Left ventricle myocardium inferior (tissue), 1 donor: ENCODE measurements around the gene RXFP4. TPM values are rescaled to one million over a fixed set of nuclear protein-coding genes. Genes with fewer than 3 reads are reported as not detected.

ENCODE experiments used
- DNase-seq: peaks from one replicate; pipeline ENCODE4 v3.0.0-alpha.2; 2020
- H3K27ac ChIP-seq: fragments of 200-600 bp; replicated peaks from 2 replicates; pipeline ENCODE4 v1.8.0; 2021
- H3K27me3 ChIP-seq: fragments of 200-600 bp; 2 replicates; pipeline ENCODE4 v1.8.0; 2021; ENCODE audit warnings: low read depth
- H3K36me3 ChIP-seq: fragments of 200-600 bp; 2 replicates; pipeline ENCODE4 v1.8.0; 2021
- H3K4me1 ChIP-seq: fragments of 200-600 bp; 2 replicates; pipeline ENCODE4 v1.8.0; 2021
- H3K4me3 ChIP-seq: fragments of 200-600 bp; 2 replicates; pipeline ENCODE4 v1.8.0; 2021; ENCODE audit warnings: mild to moderate bottlenecking, moderate library complexity
- H3K9me3 ChIP-seq: fragments of 200-600 bp; replicated peaks from 2 replicates; pipeline ENCODE4 v1.8.0; 2021
- intact Hi-C: fragments of 100-400 bp; cut with micrococcal nuclease; formaldehyde crosslinking; loops from one replicate; pipeline ENCODE4 v1.11.0; 2022
- total RNA-seq: library from RNA; stranded (reverse); fragmentation: NEBNext Ultra II Directional; extraction: Animal tissue kit (Norgen Biotek cat#: 25700); gene quantifications from one replicate; pipeline ENCODE4 v1.2.1, GENCODE V29; 2021
- TF ChIP-seq, protein P1 (sequence below): fragments of 200-600 bp; IDR thresholded peaks from 2 replicates; pipeline ENCODE4 v1.8.0; 2021; ENCODE audit warnings: antibody characterized with exemption, mild to moderate bottlenecking, borderline replicate concordance
- donor health status: DM: no; HTN: yes; CAD: no; lungs with severe emphysema.

The RXFP4 gene
- total RNA-seq, 1 donor from 2014 or later, result not detected

DNA sequence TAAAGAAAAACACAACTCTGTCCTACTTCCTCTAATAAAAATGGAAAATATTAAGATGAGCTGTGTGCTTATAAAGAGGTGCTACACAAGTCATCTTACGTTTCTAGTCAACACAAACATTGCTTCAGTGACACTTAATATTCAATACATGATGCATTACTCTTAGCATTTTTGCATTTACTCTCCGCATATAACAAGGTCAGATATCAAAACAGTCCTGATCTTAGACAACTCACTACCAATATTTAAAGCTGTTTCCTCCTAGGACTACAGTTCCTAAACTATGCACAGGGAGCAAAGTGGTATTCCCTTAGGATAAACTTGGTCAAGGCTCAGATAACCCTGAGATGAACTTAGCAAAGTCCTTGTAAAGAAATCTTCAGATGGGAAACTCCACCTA is 42.5 kb upstream of the RXFP4 start:
- TF ChIP-seq, protein P1, sequence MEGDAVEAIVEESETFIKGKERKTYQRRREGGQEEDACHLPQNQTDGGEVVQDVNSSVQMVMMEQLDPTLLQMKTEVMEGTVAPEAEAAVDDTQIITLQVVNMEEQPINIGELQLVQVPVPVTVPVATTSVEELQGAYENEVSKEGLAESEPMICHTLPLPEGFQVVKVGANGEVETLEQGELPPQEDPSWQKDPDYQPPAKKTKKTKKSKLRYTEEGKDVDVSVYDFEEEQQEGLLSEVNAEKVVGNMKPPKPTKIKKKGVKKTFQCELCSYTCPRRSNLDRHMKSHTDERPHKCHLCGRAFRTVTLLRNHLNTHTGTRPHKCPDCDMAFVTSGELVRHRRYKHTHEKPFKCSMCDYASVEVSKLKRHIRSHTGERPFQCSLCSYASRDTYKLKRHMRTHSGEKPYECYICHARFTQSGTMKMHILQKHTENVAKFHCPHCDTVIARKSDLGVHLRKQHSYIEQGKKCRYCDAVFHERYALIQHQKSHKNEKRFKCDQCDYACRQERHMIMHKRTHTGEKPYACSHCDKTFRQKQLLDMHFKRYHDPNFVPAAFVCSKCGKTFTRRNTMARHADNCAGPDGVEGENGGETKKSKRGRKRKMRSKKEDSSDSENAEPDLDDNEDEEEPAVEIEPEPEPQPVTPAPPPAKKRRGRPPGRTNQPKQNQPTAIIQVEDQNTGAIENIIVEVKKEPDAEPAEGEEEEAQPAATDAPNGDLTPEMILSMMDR, result no peak
- DNase-seq, result no peak
- Histone ChIP-seq H3K9me3 (no peaks in the 10 kb centered on the region), H3K27ac (no peak overlapping the region), H3K27me3 (no peaks in the 10 kb centered on the region), H3K4me3 (no peak overlapping the region), H3K4me1 (peaks cover 3% of the 10 kb centered on the region), H3K36me3 (peaks cover 73% of the 10 kb centered on the region)
- intact Hi-C loops, result no loop called here

DNA sequence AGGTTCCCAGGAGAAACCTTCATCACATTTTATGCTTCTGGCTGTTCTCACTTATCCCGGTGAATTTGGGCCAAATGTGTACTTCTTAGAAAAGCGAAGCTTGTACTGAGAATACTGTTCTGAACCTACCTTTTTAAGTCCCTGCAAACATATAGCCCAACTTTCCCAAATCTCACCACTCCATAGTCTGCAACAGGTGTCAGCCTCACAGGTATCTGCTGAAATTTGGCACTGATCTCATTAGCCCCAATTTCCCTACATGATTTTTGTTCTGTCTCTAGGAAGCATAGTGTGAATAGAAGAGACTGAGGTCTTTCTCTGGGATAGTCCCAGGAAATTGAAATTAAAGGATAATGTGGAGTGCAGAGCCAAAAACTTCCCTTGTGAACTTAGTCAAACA is 41.8 kb upstream of the RXFP4 start:
- Histone ChIP-seq H3K4me1 (no peaks in the 10 kb centered on the region), H3K36me3 (peaks cover 81% of the 10 kb centered on the region), H3K27ac (no peak overlapping the region), H3K27me3 (no peaks in the 10 kb centered on the region), H3K9me3 (no peaks in the 10 kb centered on the region), H3K4me3 (no peak overlapping the region)
- intact Hi-C loops, result no loop called here
- no peak for DNase-seq
- TF ChIP-seq, protein P1, result no peak

DNA sequence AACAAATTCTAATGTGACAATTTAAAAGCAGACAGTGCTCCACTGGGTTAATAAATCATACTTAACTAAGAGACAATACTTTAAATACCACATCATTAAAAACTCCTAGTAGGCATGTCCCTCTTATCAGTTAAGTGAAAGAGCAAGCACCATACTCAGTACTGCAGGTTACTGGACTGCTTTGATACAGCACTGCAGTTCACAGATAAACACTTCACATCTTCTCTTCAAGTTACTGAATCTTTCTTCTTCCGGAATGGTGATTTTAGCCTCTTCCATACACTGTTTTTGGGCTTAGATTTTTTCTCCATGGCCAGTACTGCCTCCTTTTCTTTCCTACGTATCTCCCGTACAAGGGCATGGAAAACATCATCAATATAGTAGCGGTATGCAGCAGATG is 41.3 kb upstream of the RXFP4 start:
- H3K9me3 ChIP-seq, result no peaks in the 10 kb centered on the region
- intact Hi-C loops, result no loop called here
- TF ChIP-seq, protein P1, result no peak
- no peak overlapping the region for H3K27ac ChIP-seq
- no peak for DNase-seq
- H3K27me3 ChIP-seq, result no peaks in the 10 kb centered on the region
- H3K36me3 ChIP-seq, result peaks cover 86% of the 10 kb centered on the region
- no peak overlapping the region for H3K4me3 ChIP-seq
- H3K4me1 ChIP-seq, result no peaks in the 10 kb centered on the region

DNA sequence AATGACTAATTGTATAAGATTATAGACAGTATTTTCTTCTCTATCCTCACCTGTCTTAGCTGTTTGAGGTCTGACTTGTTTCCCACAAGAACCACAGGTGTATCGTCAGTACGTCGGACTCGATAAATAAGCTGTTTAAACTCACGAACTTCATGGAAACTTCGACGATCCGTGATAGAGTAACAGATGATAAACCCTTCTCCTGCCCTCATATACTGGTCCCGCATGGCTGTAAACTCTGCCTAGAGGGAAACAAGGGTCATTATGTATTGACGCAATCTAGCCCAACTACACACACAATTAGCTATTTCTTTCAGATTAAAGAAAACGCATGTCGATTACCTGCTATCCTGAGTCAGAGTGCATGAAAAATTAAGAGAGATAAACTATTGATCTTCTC is 37.2 kb upstream of the RXFP4 start:
- Histone ChIP-seq H3K27me3 (no peaks in the 10 kb centered on the region), H3K27ac (no peak overlapping the region), H3K4me3 (no peak overlapping the region), H3K36me3 (peaks cover 98% of the 10 kb centered on the region), H3K4me1 (peaks cover 2% of the 10 kb centered on the region), H3K9me3 (no peaks in the 10 kb centered on the region)
- intact Hi-C loops, result no loop called here
- DNase-seq, result no peak
- TF ChIP-seq, protein P1, result no peak

DNA sequence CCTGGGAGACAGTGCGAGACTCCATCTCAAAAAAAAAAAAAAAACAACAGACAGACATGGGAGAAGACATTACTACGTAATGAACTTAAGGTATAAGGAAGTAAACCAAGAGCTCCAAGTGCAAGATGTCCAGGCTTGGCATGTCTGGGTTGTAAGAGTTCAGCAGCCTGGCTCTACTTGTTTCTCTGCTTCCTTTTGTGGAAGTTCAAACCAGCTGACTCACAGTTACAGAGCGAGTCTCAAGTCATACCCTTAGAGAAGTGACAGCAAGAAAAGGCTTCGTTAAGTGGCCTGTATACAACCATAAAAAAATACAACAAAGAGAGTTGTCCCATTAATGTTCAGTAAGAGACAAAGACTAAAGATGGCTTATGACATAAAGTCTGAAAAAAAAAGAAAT is 31.5 kb upstream of the RXFP4 start:
- no peaks in the 10 kb centered on the region for H3K9me3 ChIP-seq
- DNase-seq, result no peak
- peaks cover 29% of the 10 kb centered on the region for H3K4me1 ChIP-seq
- intact Hi-C loops, result no loop called here
- H3K27ac ChIP-seq, result peak overlapping the region; percentile 91
- H3K27me3 ChIP-seq, result no peaks in the 10 kb centered on the region
- peak overlapping the region; percentile 82 for H3K4me3 ChIP-seq
- TF ChIP-seq, protein P1, result no peak
- H3K36me3 ChIP-seq, result peaks cover 74% of the 10 kb centered on the region
